Keratinocyte (primary cell): ENCODE data around the gene UNC119B.

Source experiments
- CTCF ChIP-seq, 3 experiments: IDR thresholded peaks in 1 of 3; conservative IDR thresholded peaks in 1 of 3; optimal IDR thresholded peaks in 1 of 3; 2 replicates in 2 of 3; 3 replicates in 1 of 3; pipeline versions ENCODE3 to v1.5.1; 2011; ENCODE audit warnings: low read length in 3 of 3, mild to moderate bottlenecking in 3 of 3, moderate library complexity in 2 of 3, control low read depth in 1 of 3, inconsistent platforms in 1 of 3; ENCODE audit not compliant: insufficient read depth in 2 of 3; ENCODE audit errors: extremely low read depth in 1 of 3
- EZH2 ChIP-seq: IDR thresholded peaks from one replicate; pipeline ENCODE4 v1.6.1; 2012; ENCODE audit warnings: inconsistent platforms, mild to moderate bottlenecking, low read length, moderate library complexity

GRCh38 chr12:120766566-120766965 lies 56.3 kb downstream of the UNC119B start:
- TF ChIP-seq CTCF (optimal IDR thresholded peaks at IDR 0.05 in 1 of 3, IDR thresholded peaks at IDR 0.05 in 1 of 3, conservative IDR thresholded peaks at IDR 0.05 in 1 of 3; ENCODE audit: extremely low read depth in 1 of 3, insufficient read depth in 2 of 3, low read length in 3 of 3) (no peak), EZH2 (no peak)
